H1 (cell line): ENCODE measurements around the gene TMED10. TPM values are rescaled to one million over a fixed set of nuclear protein-coding genes. Genes with fewer than 3 reads are reported as not detected.

Experiments
- CTCF ChIA-PET: fragments of 300-600 bp; sonication (Branson Sonifier 250); formaldehyde crosslinking; loops from one replicate; lab custom pipeline; 2021; ENCODE audit not compliant: partially characterized antibody; lab: Charles Lee
- POLR2A ChIA-PET: fragments of 300-600 bp; sonication (Branson Sonifier 250); formaldehyde crosslinking; loops from one replicate; lab custom pipeline; 2021; ENCODE audit warnings: inconsistent platforms; ENCODE audit not compliant: partially characterized antibody; lab: Charles Lee
- DNase-seq, 2 experiments: peaks; one replicate each; pipeline versions ENCODE4 v3.0.0 to v3.0.0-alpha.2; 2010 to 2022; ENCODE audit warnings: low spot score in 2 of 2, low read depth in 1 of 2, mixed read lengths in 1 of 2
- FAIRE-seq: peaks from 2 replicates; lab custom pipeline; 2011; peaks lifted over from hg19 to GRCh38; lab: Jason Lieb, UNC
- H2AFZ ChIP-seq: 2 replicates; pipeline ENCODE4 v1.8.1; 2012; ENCODE audit warnings: low read length, inconsistent platforms
- H2AK5ac ChIP-seq: 2 replicates; pipeline ENCODE4 v1.6.1; 2013; ENCODE audit warnings: low read depth, low read length
- H2BK120ac ChIP-seq: replicated peaks from 2 replicates; pipeline ENCODE3; 2013; ENCODE audit warnings: low read depth, low read length, inconsistent platforms
- H2BK12ac ChIP-seq: 2 replicates; pipeline ENCODE4 v1.6.1; 2013; ENCODE audit warnings: low read depth, low read length
- H2BK15ac ChIP-seq: 2 replicates; pipeline ENCODE4 v1.6.1; 2013; ENCODE audit warnings: low read length
- H2BK20ac ChIP-seq: 2 replicates; pipeline ENCODE4 v1.6.1; 2013; ENCODE audit warnings: low read length
- H2BK5ac ChIP-seq: 2 replicates; pipeline ENCODE4 v1.6.1; 2013; ENCODE audit warnings: low read depth, low read length
- H3K14ac ChIP-seq: 2 replicates; pipeline ENCODE4 v1.6.1; 2013; ENCODE audit warnings: inconsistent platforms; ENCODE audit not compliant: insufficient read length
- H3K18ac ChIP-seq: 2 replicates; pipeline ENCODE4 v1.6.1; 2013; ENCODE audit warnings: low read length; ENCODE audit errors: extremely low read depth
- H3K23ac ChIP-seq: 2 replicates; pipeline ENCODE4 v1.6.1; 2013; ENCODE audit warnings: inconsistent platforms; ENCODE audit not compliant: insufficient read length
- H3K23me2 ChIP-seq: 2 replicates; pipeline ENCODE4 v1.6.1; 2013; ENCODE audit warnings: low read depth, low read length
- H3K27ac ChIP-seq: 2 replicates; pipeline ENCODE4 v1.6.1; 2011; ENCODE audit warnings: low read depth, low read length, inconsistent platforms
- H3K27me3 ChIP-seq, 4 experiments: replicated peaks in 1 of 4; 1 replicate in 1 of 4; 2 replicates in 3 of 4; pipeline versions ENCODE4 v1.6.1 to v1.8.1; 2011 to 2013; ENCODE audit warnings: low read length in 3 of 4, mild to moderate bottlenecking in 3 of 4, inconsistent platforms in 2 of 4, mixed read lengths in 2 of 4, moderate library complexity in 1 of 4; ENCODE audit not compliant: control insufficient read depth in 3 of 4, insufficient read depth in 3 of 4; ENCODE audit errors: extremely low read depth in 1 of 4
- H3K36me3 ChIP-seq, 4 experiments: 2 replicates each; pipeline versions ENCODE4 v1.6.1 to v1.8.1; 2011 to 2013; ENCODE audit warnings: mild to moderate bottlenecking in 4 of 4, low read length in 3 of 4, moderate library complexity in 2 of 4, control low read depth in 1 of 4, inconsistent platforms in 1 of 4; ENCODE audit not compliant: insufficient read depth in 4 of 4, control insufficient read depth in 2 of 4
- H3K4ac ChIP-seq: replicated peaks from 2 replicates; pipeline ENCODE3; 2013; ENCODE audit warnings: low read length, low read depth, mixed read lengths, inconsistent platforms; ENCODE audit not compliant: insufficient read length
- H3K4me1 ChIP-seq, 4 experiments: replicated peaks in 1 of 4; 1 replicate in 1 of 4; 2 replicates in 3 of 4; pipeline versions ENCODE4 v1.6.1 to v1.8.1; 2011 to 2013; ENCODE audit warnings: low read length in 3 of 4, inconsistent platforms in 2 of 4, mixed read lengths in 1 of 4; ENCODE audit not compliant: insufficient read depth in 4 of 4, control insufficient read depth in 3 of 4
- H3K4me2 ChIP-seq, 2 experiments: 2 replicates each; pipeline versions ENCODE4 v1.6.1 to v1.8.1; 2011 to 2013; ENCODE audit warnings: low read depth in 2 of 2, low read length in 2 of 2, control low read depth in 1 of 2, inconsistent platforms in 1 of 2, mild to moderate bottlenecking in 1 of 2; ENCODE audit not compliant: insufficient read depth in 1 of 2
- H3K4me3 ChIP-seq, 4 experiments: fragments of 200-600, 300-600 bp in 1 of 4; sonication (generic), shearing (Covaris generic), sonication (Bioruptor Twin) in 1 of 4; 2 replicates each; pipeline versions ENCODE4 v1.5.1 to v1.8.1; 2011 to 2016; ENCODE audit warnings: low read length in 4 of 4, low read depth in 3 of 4, control low read depth in 2 of 4, inconsistent platforms in 2 of 4, mild to moderate bottlenecking in 2 of 4, mixed read lengths in 1 of 4, moderate library complexity in 1 of 4; ENCODE audit not compliant: insufficient read depth in 2 of 4; ENCODE audit errors: extremely low read depth in 1 of 4
- H3K56ac ChIP-seq: replicated peaks from 2 replicates; pipeline ENCODE3; 2013; ENCODE audit warnings: low read depth, mild to moderate bottlenecking, mixed read lengths, low read length, inconsistent platforms; ENCODE audit not compliant: insufficient read length
- H3K79me1 ChIP-seq: 2 replicates; pipeline ENCODE4 v1.6.1; 2013; ENCODE audit warnings: low read depth, low read length, control low read depth
- H3K79me2 ChIP-seq, 2 experiments: 2 replicates each; pipeline versions ENCODE4 v1.6.1 to v1.8.1; 2012 to 2013; ENCODE audit warnings: low read length in 2 of 2, mild to moderate bottlenecking in 2 of 2, inconsistent platforms in 1 of 2; ENCODE audit not compliant: insufficient read depth in 2 of 2, control insufficient read depth in 1 of 2
- H3K9ac ChIP-seq, 4 experiments: replicated peaks in 1 of 4; 1 replicate in 1 of 4; 2 replicates in 3 of 4; pipeline versions ENCODE4 v1.6.1 to v1.8.1; 2011 to 2013; ENCODE audit warnings: low read depth in 3 of 4, low read length in 3 of 4, control low read depth in 2 of 4, mild to moderate bottlenecking in 2 of 4, moderate library complexity in 2 of 4, inconsistent platforms in 1 of 4; ENCODE audit errors: extremely low read depth in 1 of 4
- H3K9me3 ChIP-seq, 2 experiments: 2 replicates each; pipeline versions ENCODE4 v1.6.1 to v1.8.1; 2012 to 2013; ENCODE audit warnings: mild to moderate bottlenecking in 2 of 2, moderate library complexity in 2 of 2, control low read depth in 1 of 2, inconsistent platforms in 1 of 2, low read depth in 1 of 2, low read length in 1 of 2, mixed read lengths in 1 of 2; ENCODE audit not compliant: insufficient read depth in 2 of 2
- H4K20me1 ChIP-seq, 2 experiments: replicated peaks in 1 of 2; 2 replicates each; pipeline versions ENCODE3 to v1.8.1; 2011 to 2013; ENCODE audit warnings: inconsistent platforms in 2 of 2, low read length in 2 of 2, mild to moderate bottlenecking in 1 of 2; ENCODE audit not compliant: insufficient read depth in 2 of 2, control insufficient read depth in 1 of 2
- H4K5ac ChIP-seq: 2 replicates; pipeline ENCODE4 v1.6.1; 2013; ENCODE audit warnings: low read length, low read depth, mixed read lengths, inconsistent platforms; ENCODE audit not compliant: insufficient read length
- H4K8ac ChIP-seq: 2 replicates; pipeline ENCODE4 v1.8.0; 2013; ENCODE audit warnings: mild to moderate bottlenecking, moderate library complexity, low read length, inconsistent platforms; ENCODE audit not compliant: insufficient read depth; ENCODE audit errors: extremely low read depth
- H4K91ac ChIP-seq: replicated peaks from 2 replicates; pipeline ENCODE3; 2013; ENCODE audit warnings: low read length, mixed read lengths, inconsistent platforms; ENCODE audit not compliant: insufficient read length
- WGBS, 2 experiments: shearing (Covaris generic) in 1 of 2; methylation state at CpG; one replicate each; pipeline versions ENCODE4 v1.1.6 to v1.1.7; 2013 to 2015; ENCODE audit warnings: low lambda C conversion rate in 2 of 2, mixed read lengths in 2 of 2, inconsistent platforms in 1 of 2, low coverage in 1 of 2, missing lambda C conversion rate in 1 of 2; ENCODE audit not compliant: insufficient replicate concordance in 2 of 2, insufficient coverage in 1 of 2, insufficient read length in 1 of 2; ENCODE audit errors: extremely low coverage in 1 of 2, missing lambda C conversion rate in 1 of 2; 5-methylcytosine and 5-hydroxymethylcytosine counted together
- polyA plus RNA-seq, 7 experiments: library from polyadenylated mRNA; depleted of rRNA in 3 of 7; stranded (reverse) in 5 of 7; unstranded in 2 of 7; fragments of >200 nt in 5 of 7; fragments of 200-250 nt in 2 of 7; gene quantifications; 1 replicate in 5 of 7; 2 replicates in 1 of 7; 4 replicates in 1 of 7; pipeline versions ENCODE4 v1.2.1 to v1.2.3, GENCODE V29; 2011 to 2013; ENCODE audit warnings: missing spikeins in 2 of 7, mixed read lengths in 2 of 7
- total RNA-seq: library from RNA; stranded (reverse); fragmentation: NEBNext Ultra II Directional; extraction: Animal tissue kit (Norgen Biotek cat#: 25700); gene quantifications from 2 replicates; pipeline ENCODE4 v1.2.1, GENCODE V29; 2021

The TMED10 gene
- total and polyA plus RNA-seq, 2 of the 8 experiments (the other 6 are each of a cell fraction or from before 2014, with no cell fraction given) = 218 to 250 TPM

DNA sequence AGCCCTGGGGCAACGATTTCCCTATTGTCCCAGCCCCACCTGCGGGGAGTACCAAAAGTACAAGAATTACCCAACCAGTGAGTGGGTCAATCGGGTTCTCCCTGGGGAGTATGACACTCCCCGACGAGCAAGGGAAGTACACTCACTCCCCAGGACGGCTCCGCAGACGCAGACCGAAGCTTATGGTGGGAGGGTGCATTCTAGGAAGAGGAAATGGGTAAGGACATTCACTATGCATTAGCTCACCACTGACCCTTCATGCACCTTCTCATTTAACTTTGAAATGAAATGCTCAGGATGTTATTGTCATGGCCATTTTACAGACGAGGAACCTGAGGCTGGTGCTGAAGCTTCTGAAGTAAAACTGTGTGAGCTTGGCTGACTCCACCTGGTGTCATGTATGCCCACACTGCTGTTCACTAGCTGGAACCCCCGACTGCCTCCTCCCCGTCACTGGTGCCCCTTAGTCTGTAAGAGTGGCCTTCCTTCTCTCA lies 45.8 kb upstream of the TMED10 start:
- Histone ChIP-seq H3K79me2 (no peaks in the 10 kb centered on the region), H3K36me3 (no peaks in the 10 kb centered on the region), H3K23me2 (no peaks in the 10 kb centered on the region), H3K27me3 (no peaks in the 10 kb centered on the region), H3K79me1 (no peaks in the 10 kb centered on the region), H2BK5ac (peak overlapping the region; percentile 80; the same call in 1 of the 2 replicates), H2BK120ac (peak overlapping the region; percentile 16), H3K4me2 (peak overlapping the region in 1 of 2 experiments; percentile 10; a peak in 1 of 4 replicates), H4K8ac (no peak overlapping the region; the same call in 1 of the 2 replicates), H3K4me1 (peaks cover 3 to 15% (median 8%) of the 10 kb centered on the region in 4 experiments; a peak in 6 of 7 replicates), H2BK15ac (peak overlapping the region; percentile 20; the same call in 1 of the 2 replicates), H4K91ac (peak overlapping the region; percentile 40), H2AK5ac (0 out of 2 replicates have a peak overlapping the region, but pooled peaks have one; percentile 86), H3K23ac (no peak overlapping the region), H2BK20ac (0 out of 2 replicates have a peak overlapping the region, but pooled peaks have one; percentile 24), H3K4ac (no peak overlapping the region), H3K56ac (no peak overlapping the region), H4K20me1 (no peaks in the 10 kb centered on the region), H3K9me3 (no peaks in the 10 kb centered on the region), H3K9ac (no peak overlapping the region), H3K27ac (no peak overlapping the region), H4K5ac (no peak overlapping the region), H2AFZ (peak overlapping the region; percentile 97), H3K14ac (no peak overlapping the region), H2BK12ac (peak overlapping the region; percentile 99), H3K18ac (0 out of 2 replicates have a peak overlapping the region, but pooled peaks have one; percentile 43), H3K4me3 (no peak overlapping the region)
- FAIRE-seq (no peak), DNase-seq (peak in 1 of 2 experiments; percentile 47)
- ChIA-PET CTCF (interaction anchor here (0.9 to 1.8 kb wide), 3 partner anchors 10 to 92 kb away, joined by 4 to 8 read pairs (median 4); no protein-coding TSS in a partner anchor), POLR2A (interaction anchor here (0.6 to 2.0 kb wide), 4 partner anchors 13 to 1046 kb away, joined by 3 to 7 read pairs (median 4); no protein-coding TSS in a partner anchor)
- 64% methylated on average over 12 of the region's 12 CpGs; no CpG with 5 or more reads in 1 of the 2 experiments for WGBS, 2 experiments
